ENCODE data around the gene YPEL1. TPM values are rescaled to one million over a fixed set of nuclear protein-coding genes. Genes with fewer than 3 reads are reported as not detected.

The YPEL1 gene
- total RNA-seq, 4 donors from 2014 or later: 2.9 to 9.0 (median 4.6) TPM; not detected in 1

DNA sequence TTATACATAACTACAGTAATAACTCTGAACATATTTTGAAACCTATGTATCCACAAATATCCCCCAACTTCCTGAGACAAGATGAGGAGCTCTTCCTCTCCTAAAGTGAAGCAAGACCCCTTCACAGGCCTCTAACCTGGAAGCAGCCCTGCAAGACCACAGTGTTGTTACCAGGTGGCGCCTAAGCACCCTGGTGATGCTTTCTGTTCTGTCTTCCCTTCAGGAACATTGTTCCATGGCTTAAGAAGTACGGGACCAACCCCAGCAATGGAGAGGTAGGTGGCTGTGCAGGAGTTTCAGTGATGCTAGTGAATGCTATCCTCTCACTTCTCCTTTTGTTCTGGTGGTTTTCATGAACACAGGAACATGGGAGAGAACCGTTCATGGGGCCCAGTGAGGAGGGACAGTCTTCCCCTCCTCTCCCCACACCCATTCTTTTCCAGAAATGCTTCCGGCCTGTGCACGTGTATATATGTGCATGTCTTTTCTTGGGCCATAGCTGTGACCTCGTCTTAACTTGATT lies 63.4 kb downstream of the YPEL1 start:
- 74 to 81% methylated on average over 4 to 6 of the region's 6 CpGs for WGBS, 2 donors (ENCODE audit: low coverage in 1 of 2)
- TF ChIP-seq, protein P1, sequence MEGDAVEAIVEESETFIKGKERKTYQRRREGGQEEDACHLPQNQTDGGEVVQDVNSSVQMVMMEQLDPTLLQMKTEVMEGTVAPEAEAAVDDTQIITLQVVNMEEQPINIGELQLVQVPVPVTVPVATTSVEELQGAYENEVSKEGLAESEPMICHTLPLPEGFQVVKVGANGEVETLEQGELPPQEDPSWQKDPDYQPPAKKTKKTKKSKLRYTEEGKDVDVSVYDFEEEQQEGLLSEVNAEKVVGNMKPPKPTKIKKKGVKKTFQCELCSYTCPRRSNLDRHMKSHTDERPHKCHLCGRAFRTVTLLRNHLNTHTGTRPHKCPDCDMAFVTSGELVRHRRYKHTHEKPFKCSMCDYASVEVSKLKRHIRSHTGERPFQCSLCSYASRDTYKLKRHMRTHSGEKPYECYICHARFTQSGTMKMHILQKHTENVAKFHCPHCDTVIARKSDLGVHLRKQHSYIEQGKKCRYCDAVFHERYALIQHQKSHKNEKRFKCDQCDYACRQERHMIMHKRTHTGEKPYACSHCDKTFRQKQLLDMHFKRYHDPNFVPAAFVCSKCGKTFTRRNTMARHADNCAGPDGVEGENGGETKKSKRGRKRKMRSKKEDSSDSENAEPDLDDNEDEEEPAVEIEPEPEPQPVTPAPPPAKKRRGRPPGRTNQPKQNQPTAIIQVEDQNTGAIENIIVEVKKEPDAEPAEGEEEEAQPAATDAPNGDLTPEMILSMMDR (IDR thresholded peaks at IDR 0.05): no peak
- TF ChIP-seq EP300 (IDR thresholded peaks at IDR 0.05; ENCODE audit: low read depth) (no peak), POLR2A (IDR thresholded peaks at IDR 0.05) (no peak), POLR2AphosphoS5 (IDR thresholded peaks at IDR 0.05) (no peak)
- Histone ChIP-seq H3K36me3 (peaks cover 0 to 55% (median 23%) of the 10 kb centered on the region in 4 donors), H3K9me3 (no peaks in the 10 kb centered on the region), H3K4me1 (peaks cover 0 to 2% (median 1%) of the 10 kb centered on the region in 4 donors), H3K27ac (no peak overlapping the region), H3K27me3 (no peaks in the 10 kb centered on the region), H3K4me3 (no peak overlapping the region)
- in situ Hi-C loops (cut with MboI; ENCODE audit: low pct_ligation_motif_present in 1 of 4, low pct_unique_long_range_greater_than_20kb in 1 of 4, low sequenced_read_pairs in 3 of 4): no loop called here
- no peak for DNase-seq
- intact Hi-C loops (cut with DNase I; ENCODE audit: low total_unique reads): no loop called here

DNA sequence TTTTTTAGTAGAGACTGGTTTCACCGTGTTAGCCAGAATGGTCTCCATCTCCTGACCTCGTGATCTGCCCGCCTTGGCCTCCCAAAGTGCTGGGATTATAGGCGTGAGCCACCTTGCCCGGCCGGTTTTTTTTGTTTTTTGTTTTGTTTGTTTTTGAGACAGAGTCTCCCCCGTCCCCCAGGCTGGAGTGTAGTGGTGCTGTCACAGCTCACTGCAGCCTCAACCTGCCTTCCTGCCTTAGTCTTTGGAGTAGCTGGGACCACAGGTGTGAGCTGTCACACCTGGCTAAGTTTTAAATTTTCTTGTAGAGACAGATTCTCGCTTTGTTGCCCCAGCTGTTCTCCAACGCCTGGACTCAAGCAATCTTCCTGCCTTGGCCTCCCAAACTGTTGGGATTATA lies 66.6 kb downstream of the YPEL1 start:
- H3K27ac ChIP-seq: no peak overlapping the region
- no peak for DNase-seq
- intact Hi-C loops (cut with DNase I; ENCODE audit: low total_unique reads): no loop called here
- H3K4me3 ChIP-seq: no peak overlapping the region
- in situ Hi-C loops (cut with MboI; ENCODE audit: low pct_ligation_motif_present in 1 of 4, low pct_unique_long_range_greater_than_20kb in 1 of 4, low sequenced_read_pairs in 3 of 4): no loop called here
- WGBS, 2 donors (ENCODE audit: low coverage in 1 of 2): 25 to 52% methylated on average over 6 to 9 of the region's 9 CpGs
- no peaks in the 10 kb centered on the region for H3K27me3 ChIP-seq
- H3K4me1 ChIP-seq: peaks cover 4 to 15% (median 6%) of the 10 kb centered on the region in 4 donors
- peaks cover 0 to 37% (median 13%) of the 10 kb centered on the region in 4 donors for H3K36me3 ChIP-seq
- no peak for TF ChIP-seq POLR2A (IDR thresholded peaks at IDR 0.05)
- TF ChIP-seq, protein P1 (IDR thresholded peaks at IDR 0.05): no peak
- no peak for TF ChIP-seq POLR2AphosphoS5 (IDR thresholded peaks at IDR 0.05)
- TF ChIP-seq EP300 (IDR thresholded peaks at IDR 0.05; ENCODE audit: low read depth): no peak
- H3K9me3 ChIP-seq: no peaks in the 10 kb centered on the region

DNA sequence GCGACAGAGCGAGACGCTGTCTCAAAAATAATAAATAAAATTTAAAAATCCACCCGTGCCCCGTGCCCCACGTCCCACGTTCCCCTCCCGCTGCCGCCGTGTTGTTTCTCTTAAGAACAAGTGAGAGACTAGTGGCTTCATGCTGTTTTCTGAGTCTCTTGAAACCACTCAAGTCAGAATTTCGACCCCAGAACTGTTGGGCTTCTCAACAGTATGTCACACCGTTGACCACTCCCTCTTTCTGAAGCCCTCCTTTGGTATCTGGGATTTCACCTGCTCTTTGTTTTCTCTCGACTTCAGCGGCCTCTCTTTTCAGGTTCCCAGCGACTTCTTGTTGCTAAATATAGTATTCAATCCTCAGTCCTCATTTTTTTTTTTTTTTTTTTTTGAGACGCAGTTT lies 68.8 kb downstream of the YPEL1 start:
- 39 to 52% methylated on average over 9 to 16 of the region's 16 CpGs for WGBS, 2 donors (ENCODE audit: low coverage in 1 of 2)
- Histone ChIP-seq H3K27me3 (no peaks in the 10 kb centered on the region), H3K4me1 (peaks cover 4 to 15% (median 6%) of the 10 kb centered on the region in 4 donors), H3K9me3 (no peaks in the 10 kb centered on the region), H3K4me3 (peak overlapping the region; percentile 45 to 91 (median 68)), H3K36me3 (peaks cover 0 to 19% (median 5%) of the 10 kb centered on the region in 4 donors), H3K27ac (peak overlapping the region; percentile 89 to 97 (median 93))
- intact Hi-C loops (cut with DNase I; ENCODE audit: low total_unique reads): no loop called here
- no peak for TF ChIP-seq POLR2AphosphoS5 (IDR thresholded peaks at IDR 0.05)
- TF ChIP-seq EP300 (IDR thresholded peaks at IDR 0.05; ENCODE audit: low read depth): no peak
- TF ChIP-seq, protein P1 (IDR thresholded peaks at IDR 0.05): no peak
- TF ChIP-seq POLR2A (IDR thresholded peaks at IDR 0.05): no peak
- in situ Hi-C loops (cut with MboI; ENCODE audit: low pct_ligation_motif_present in 1 of 4, low pct_unique_long_range_greater_than_20kb in 1 of 4, low sequenced_read_pairs in 3 of 4): no loop called here
- no peak for DNase-seq

DNA sequence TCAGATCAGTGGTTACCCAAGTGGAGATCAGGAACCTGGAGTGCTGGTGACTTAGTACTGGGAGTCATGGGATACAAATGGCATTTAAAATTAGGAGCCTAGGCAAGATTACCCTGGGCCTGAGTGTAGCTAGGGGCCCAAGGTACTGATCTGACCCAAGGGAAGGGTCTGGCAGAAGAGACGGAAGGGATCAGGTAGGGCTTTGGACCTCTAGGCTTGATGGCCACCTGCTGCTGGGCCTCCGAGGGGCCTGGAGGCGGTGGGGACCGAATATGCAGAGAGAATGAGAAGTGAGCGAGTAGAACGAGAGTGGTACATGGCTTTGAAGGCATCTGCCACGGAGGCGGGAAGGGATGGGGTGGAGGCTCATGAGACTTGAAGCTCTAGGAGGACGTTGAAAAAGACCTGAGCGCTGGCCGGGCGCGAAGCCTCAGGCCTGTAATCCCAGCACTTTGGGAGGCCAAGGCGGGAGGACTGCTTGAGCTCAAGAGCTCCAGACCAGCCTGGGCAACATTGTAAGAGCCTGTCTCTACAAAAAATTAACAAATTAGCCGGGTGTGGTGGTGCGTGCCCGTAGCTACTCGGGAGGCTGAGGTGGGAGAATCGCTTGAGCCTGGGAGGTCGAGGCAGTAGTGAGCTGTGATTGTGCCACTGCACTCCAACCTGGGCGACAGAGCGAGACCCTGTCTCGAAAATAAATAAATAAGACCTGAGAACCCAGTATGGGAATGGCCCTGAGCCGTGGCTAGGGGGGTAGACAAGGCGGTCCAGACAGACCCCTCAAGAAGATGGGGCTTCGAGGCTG lies 70.3 kb downstream of the YPEL1 start:
- Histone ChIP-seq H3K36me3 (peaks cover 0 to 7% (median 0%) of the 10 kb centered on the region in 4 donors), H3K4me1 (peaks cover 4 to 15% (median 6%) of the 10 kb centered on the region in 4 donors), H3K27me3 (no peaks in the 10 kb centered on the region), H3K9me3 (no peaks in the 10 kb centered on the region), H3K27ac (peak overlapping the region; percentile 89 to 97 (median 93)), H3K4me3 (peak overlapping the region; percentile 45 to 91 (median 68))
- WGBS, 2 donors (ENCODE audit: low coverage in 1 of 2): 74 to 100% methylated on average over 2 to 26 of the region's 26 CpGs
- intact Hi-C loops (cut with DNase I; ENCODE audit: low total_unique reads) (no loop called here), in situ Hi-C loops (cut with MboI; ENCODE audit: low pct_ligation_motif_present in 1 of 4, low pct_unique_long_range_greater_than_20kb in 1 of 4, low sequenced_read_pairs in 3 of 4) (no loop called here)
- TF ChIP-seq POLR2A (IDR thresholded peaks at IDR 0.05) (no peak), EP300 (IDR thresholded peaks at IDR 0.05; ENCODE audit: low read depth) (no peak), POLR2AphosphoS5 (IDR thresholded peaks at IDR 0.05) (no peak)
- TF ChIP-seq, protein P1 (IDR thresholded peaks at IDR 0.05): no peak
- DNase-seq: no peak
